Heart left ventricle (tissue), 13 donors: Measurements from ENCODE around the gene TPT1.
"Not testable (repeated sequence)": the region's sequence is repeated elsewhere in the genome, so short reads cannot be mapped to it uniquely, and the experiment has no call there.

ENCODE experiments used
- CTCF ChIP-seq, 12 donors: fragments of 200-600 bp; sonication (generic) in 4 of 12; IDR thresholded peaks; one replicate each; pipeline versions ENCODE4 v1.5.0 to v1.8.0; 2018 to 2022; ENCODE audit warnings: antibody characterized with exemption in 12 of 12, mild to moderate bottlenecking in 5 of 12
- POLR2A ChIP-seq, 2 donors: fragments of 450-650 bp; IDR thresholded peaks; one replicate each; pipeline ENCODE4 v1.6.1; 2017; ENCODE audit warnings: antibody characterized with exemption in 2 of 2, mild to moderate bottlenecking in 2 of 2, moderate library complexity in 2 of 2
- donor health status: ischemic (EF 13 %, LVEDD 7.1; RV severe dilation, severe dysfunction).
- donor health status: DM: no; HTN: yes; CAD: no.
- donor health status: DM: no; HTN: no; CAD: no.
- donor health status: ischemic (EF 25% LVEDD 6.9; RV normal size, moderate dysfunction).
- donor health status: ischemic (EF 25% LVEDD 5.7; RV mildly dilated, moderate dysfunction).
- donor health status: ischemic (EF 35%, LVEDD 5.7; RV mildly dilated, moderate dysfunction).
- donor health status: nonischemic (EF 11% LVEDD 7.7; RV severe dilation, severe dysfunction).
- donor health status: DM: yes; HTN: yes; CAD: no.
- donor health status: PGD.
- donor health status: ischemic (EF 29% LVEDD 5.4; RV normal size, mild dysfunction).
- donor health status: nonischemic (EF 23%, LVEDD 6.1; RV moderate dilation, normal function).

- not testable (repeated sequence) for TF ChIP-seq CTCF, POLR2A (IDR thresholded peaks at IDR 0.05)
These were observed 37.8 kb upstream of the TPT1 start for GRCh38 chr13:45378786-45379185.
